Astrocyte (in vitro differentiated cells and primary cell): Measurements from ENCODE around the gene SCN8A.

ENCODE experiments used
- CTCF ChIP-seq: IDR thresholded peaks from 2 replicates; pipeline ENCODE4 v1.5.1; 2011; ENCODE audit warnings: low read depth, mild to moderate bottlenecking, inconsistent platforms, low read length, moderate library complexity; ENCODE audit not compliant: insufficient read depth
- EZH2 ChIP-seq: IDR thresholded peaks from 2 replicates; pipeline ENCODE4 v1.6.1; 2012; ENCODE audit warnings: mild to moderate bottlenecking, low read length, inconsistent platforms; ENCODE audit not compliant: insufficient read depth

DNA sequence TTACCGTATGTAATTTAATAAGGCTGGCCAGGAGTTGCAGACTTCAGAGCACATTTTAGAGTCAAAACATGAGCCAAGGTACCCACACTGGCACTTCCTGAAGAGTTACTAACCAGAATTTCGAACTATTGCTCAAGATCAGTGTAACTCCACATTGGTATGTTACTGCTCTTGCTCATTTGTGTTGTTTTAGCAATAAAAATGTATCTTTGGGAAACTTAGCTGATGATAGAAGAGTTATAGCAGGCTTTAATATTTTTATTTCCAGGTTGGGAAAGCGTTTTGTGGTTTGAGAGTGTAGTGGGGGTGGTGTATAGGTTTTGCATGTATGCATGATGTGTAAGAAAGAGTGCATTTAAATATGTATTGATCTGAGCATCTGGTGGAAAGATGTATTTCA lies 96.6 kb downstream of the SCN8A start:
- TF ChIP-seq EZH2 (no peak), CTCF (no peak)
